ENCODE results near the gene SLC6A12. TPM values are rescaled to one million over a fixed set of nuclear protein-coding genes. Genes with fewer than 3 reads are reported as not detected.

The SLC6A12 gene
- total and polyA plus RNA-seq, 2 donors (not counting 3 experiments of a cell fraction or from before 2014, with no cell fraction given), result not detected

GRCh38 chr12:155646-156045 lies 58.3 kb downstream of the SLC6A12 start:
- Histone ChIP-seq H3K27me3 (ENCODE audit: control insufficient read depth in 2 of 2, insufficient read depth in 2 of 2, low read length in 2 of 2) (no peaks in the 10 kb centered on the region), H3K9me1 (replicated peaks; ENCODE audit: control insufficient read depth, extremely low read depth, insufficient read depth, low read length) (no peaks in the 10 kb centered on the region), H4K20me1 (replicated peaks; ENCODE audit: control insufficient read depth, extremely low read depth, insufficient read depth, low read length) (no peaks in the 10 kb centered on the region), H3K4me2 (ENCODE audit: insufficient read depth, low read length) (no peak overlapping the region), H3K79me2 (ENCODE audit: control insufficient read depth, insufficient read depth, low read length) (no peaks in the 10 kb centered on the region), H2AFZ (ENCODE audit: low read depth, low read length) (no peak overlapping the region), H3K4me1 (ENCODE audit: control insufficient read depth, extremely low read depth, insufficient read depth, low read length) (no peaks in the 10 kb centered on the region), H3K4me3 (replicated peaks in 1 of 3; ENCODE audit: insufficient read depth in 1 of 3, low read depth in 1 of 3, low read length in 3 of 3) (no peak overlapping the region), H3K36me3 (ENCODE audit: control insufficient read depth in 2 of 2, extremely low read depth in 1 of 2, insufficient read depth in 2 of 2, low read length in 2 of 2) (no peaks in the 10 kb centered on the region), H3K27ac (ENCODE audit: insufficient read depth, low read depth, low read length) (no peak overlapping the region), H3K9ac (replicated peaks; ENCODE audit: extremely low read depth, insufficient read depth, low read length) (no peak overlapping the region), H3K9me3 (replicated peaks; ENCODE audit: control insufficient read depth, insufficient read depth, low read length) (no peaks in the 10 kb centered on the region)
- DNase-seq (ENCODE audit: low read depth, low spot score), result no peak
- ChIA-PET POLR2A (interaction anchor here (0.6 kb wide), 1 partner anchor 54 kb away, joined by 5 read pairs; no protein-coding TSS in a partner anchor), CTCF (no interaction called here)
- dilution Hi-C loops (cut with MboI; ENCODE audit: extremely low pct_ligation_motif_present, low sequenced_read_pairs), result no loop called here
- intact Hi-C loops (cut with micrococcal nuclease), result no loop called here
- BruUV-seq (replicated peaks), result no TSS peak
- FAIRE-seq, result no peak
- TF ChIP-seq GATA2 (IDR thresholded peaks at IDR 0.05; ENCODE audit: insufficient read depth, insufficient read length, low read depth, low read length), result no peak
- no peak for TF ChIP-seq POLR2AphosphoS5 (IDR thresholded peaks at IDR 0.05; ENCODE audit: insufficient read depth, low read depth, low read length)
- TF ChIP-seq, protein P1, sequence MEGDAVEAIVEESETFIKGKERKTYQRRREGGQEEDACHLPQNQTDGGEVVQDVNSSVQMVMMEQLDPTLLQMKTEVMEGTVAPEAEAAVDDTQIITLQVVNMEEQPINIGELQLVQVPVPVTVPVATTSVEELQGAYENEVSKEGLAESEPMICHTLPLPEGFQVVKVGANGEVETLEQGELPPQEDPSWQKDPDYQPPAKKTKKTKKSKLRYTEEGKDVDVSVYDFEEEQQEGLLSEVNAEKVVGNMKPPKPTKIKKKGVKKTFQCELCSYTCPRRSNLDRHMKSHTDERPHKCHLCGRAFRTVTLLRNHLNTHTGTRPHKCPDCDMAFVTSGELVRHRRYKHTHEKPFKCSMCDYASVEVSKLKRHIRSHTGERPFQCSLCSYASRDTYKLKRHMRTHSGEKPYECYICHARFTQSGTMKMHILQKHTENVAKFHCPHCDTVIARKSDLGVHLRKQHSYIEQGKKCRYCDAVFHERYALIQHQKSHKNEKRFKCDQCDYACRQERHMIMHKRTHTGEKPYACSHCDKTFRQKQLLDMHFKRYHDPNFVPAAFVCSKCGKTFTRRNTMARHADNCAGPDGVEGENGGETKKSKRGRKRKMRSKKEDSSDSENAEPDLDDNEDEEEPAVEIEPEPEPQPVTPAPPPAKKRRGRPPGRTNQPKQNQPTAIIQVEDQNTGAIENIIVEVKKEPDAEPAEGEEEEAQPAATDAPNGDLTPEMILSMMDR (IDR thresholded peaks at IDR 0.05; ENCODE audit: extremely low read depth in 1 of 2, insufficient read depth in 1 of 2, low read depth in 1 of 2, low read length in 2 of 2), result no peak
- TF ChIP-seq EZH2 (IDR thresholded peaks at IDR 0.05; ENCODE audit: borderline replicate concordance, low read depth, low read length, severe bottlenecking), result no peak
- no peak for TF ChIP-seq POLR2A (IDR thresholded peaks at IDR 0.05; ENCODE audit: low read depth, low read length)
- no peak for TF ChIP-seq JUN (IDR thresholded peaks at IDR 0.05; ENCODE audit: borderline replicate concordance, insufficient read depth, insufficient read length, low read depth)
- TF ChIP-seq MYC (IDR thresholded peaks at IDR 0.05; ENCODE audit: low read depth, low read length), result no peak

Data from endothelial cell of umbilical vein (primary cell).